Midbrain (tissue), 1 donor: Measurements from ENCODE around the gene TBC1D21.

Source experiments
- DNase-seq: peaks from one replicate; lab custom pipeline; 2025; lab: John Stamatoyannopoulos, UW

TBC1D21 gene

GRCh38 chr15:73862276-73862675 lies 11.1 kb upstream of the TBC1D21 start:
- no peak for DNase-seq

- DNase-seq: no peak
These were observed 8.0 kb upstream of the TBC1D21 start for GRCh38 chr15:73865379-73865778.

- DNase-seq: no peak
These were observed 7.5 kb upstream of the TBC1D21 start for GRCh38 chr15:73865904-73866303.

- no peak for DNase-seq
These were observed 6.9 kb upstream of the TBC1D21 start for GRCh38 chr15:73866481-73866880.

GRCh38 chr15:73866881-73867410 lies 6.4 kb upstream of the TBC1D21 start:
- DNase-seq: no peak

- no peak for DNase-seq
These were observed 5.9 kb upstream of the TBC1D21 start for GRCh38 chr15:73867426-73867825.

- DNase-seq: no peak
These were observed 5.4 kb upstream of the TBC1D21 start for GRCh38 chr15:73867956-73868355.

- no peak for DNase-seq
These were observed 4.0 kb upstream of the TBC1D21 start for GRCh38 chr15:73869216-73869995.

GRCh38 chr15:73870700-73871408 lies 2.5 kb upstream of the TBC1D21 start:
- no peak for DNase-seq

- no peak for DNase-seq
These were observed 1.0 kb upstream of the TBC1D21 start for GRCh38 chr15:73872346-73872745.

GRCh38 chr15:73873889-73874511 lies 636 bp downstream of the TBC1D21 start:
- peak; percentile 1 for DNase-seq

- DNase-seq: no peak
These were observed 6.1 kb downstream of the TBC1D21 start for GRCh38 chr15:73879426-73879825.

GRCh38 chr15:73881579-73882320 lies 8.4 kb downstream of the TBC1D21 start:
- no peak for DNase-seq

- DNase-seq: no peak
These were observed 9.5 kb downstream of the TBC1D21 start for GRCh38 chr15:73882761-73883419.

GRCh38 chr15:73884159-73884558 lies 10.8 kb downstream of the TBC1D21 start:
- DNase-seq: no peak

- DNase-seq: no peak
These were observed 12.8 kb downstream of the TBC1D21 start for GRCh38 chr15:73885954-73886700.

GRCh38 chr15:73886717-73887345 lies 13.5 kb downstream of the TBC1D21 start:
- DNase-seq: no peak

GRCh38 chr15:73887481-73887880 lies 14.1 kb downstream of the TBC1D21 start:
- DNase-seq: no peak

- no peak for DNase-seq
These were observed 15.1 kb downstream of the TBC1D21 start for GRCh38 chr15:73888224-73889041.
